DND-41 (cell line): ENCODE data around the gene PRDX2.
"Not testable (repeated sequence)": the region's sequence is repeated elsewhere in the genome, so short reads cannot be mapped to it uniquely, and the experiment has no call there.

Experiments used
- ATAC-seq: fragments of 200-7000 bp; cut with Tn5 transposase; 3 replicates; pipeline ENCODE4 v1.9.1; 2021; ENCODE audit warnings: low read depth; ENCODE audit not compliant: insufficient read depth
- DNase-seq: peaks from one replicate; pipeline ENCODE4 v3.0.0-alpha.2; 2020
- H2AFZ ChIP-seq: 2 replicates; pipeline ENCODE4 v1.6.0; 2012; ENCODE audit warnings: low read depth, low read length
- H3K27ac ChIP-seq: 2 replicates; pipeline ENCODE4 v1.5.1; 2012; ENCODE audit warnings: low read length, inconsistent platforms
- H3K27me3 ChIP-seq: fragments of 200-600 bp; sonication (generic); 2 replicates; pipeline ENCODE4 v1.6.0; 2012; ENCODE audit warnings: low read length, mild to moderate bottlenecking, inconsistent platforms; ENCODE audit not compliant: insufficient read depth, poor library complexity
- H3K36me3 ChIP-seq: 2 replicates; pipeline ENCODE4 v1.5.1; 2012; ENCODE audit warnings: low read length, inconsistent platforms; ENCODE audit not compliant: insufficient read depth
- H3K4me1 ChIP-seq: 2 replicates; pipeline ENCODE4 v1.5.1; 2012; ENCODE audit warnings: mild to moderate bottlenecking, low read length; ENCODE audit not compliant: insufficient read depth
- H3K4me2 ChIP-seq: 2 replicates; pipeline ENCODE4 v1.6.0; 2012; ENCODE audit warnings: mild to moderate bottlenecking, moderate library complexity, low read length, inconsistent platforms; ENCODE audit not compliant: insufficient read depth
- H3K4me3 ChIP-seq, 2 experiments: fragments of 200-600 bp in 1 of 2; shearing (Covaris generic) in 1 of 2; 2 replicates each; pipeline ENCODE4 v1.5.1; 2012 to 2016; ENCODE audit warnings: inconsistent platforms in 2 of 2, low read length in 2 of 2, mild to moderate bottlenecking in 2 of 2, low read depth in 1 of 2, moderate library complexity in 1 of 2
- H3K79me2 ChIP-seq: 2 replicates; pipeline ENCODE4 v1.6.0; 2012; ENCODE audit warnings: low read length, inconsistent platforms; ENCODE audit not compliant: insufficient read depth
- H3K9ac ChIP-seq: 2 replicates; pipeline ENCODE4 v1.6.0; 2012; ENCODE audit warnings: low read depth, mild to moderate bottlenecking, inconsistent platforms, low read length, moderate library complexity
- H3K9me3 ChIP-seq: 2 replicates; pipeline ENCODE4 v1.5.1; 2012; ENCODE audit warnings: low read length, moderate library complexity, mild to moderate bottlenecking, inconsistent platforms; ENCODE audit not compliant: insufficient read depth, severe bottlenecking
- H4K20me1 ChIP-seq: 2 replicates; pipeline ENCODE4 v1.6.0; 2012; ENCODE audit warnings: low read length; ENCODE audit not compliant: insufficient read depth
- CTCF ChIP-seq: IDR thresholded peaks from 2 replicates; pipeline ENCODE4 v1.5.1; 2012; ENCODE audit warnings: borderline replicate concordance, low read length, moderate library complexity, mild to moderate bottlenecking; ENCODE audit not compliant: poor library complexity, severe bottlenecking; ENCODE audit errors: extremely low read depth
- EZH2 ChIP-seq: IDR thresholded peaks from 3 replicates; pipeline ENCODE4 v1.6.1; 2012; ENCODE audit warnings: borderline replicate concordance, low read depth, mild to moderate bottlenecking, moderate library complexity, low read length, inconsistent platforms; ENCODE audit not compliant: severe bottlenecking

PRDX2 gene

GRCh38 chr19:12801466-12802266 is at the start of gene PRDX2, which contains the start of gene THSD8:
TSS of gene PRDX2 (minus strand) at chr19:12801800. CDS start at chr19:12801261, 539 bp downstream.
TSS of gene THSD8 (plus strand) at chr19:12802069. CDS start at chr19:12802072, 3 bp downstream.
- Histone ChIP-seq H3K4me2 (no peak within 1 kb of the TSS), H3K9ac (no peak within 1 kb of the TSS), H2AFZ (no peak within 1 kb of the TSS), H3K9me3 (no peaks in the 10 kb centered on the region), H3K36me3 (no peaks in the 10 kb centered on the region; the same call in 1 of the 2 replicates), H3K27ac (no peak within 1 kb of the TSS), H3K79me2 (peaks cover 3% of the 10 kb centered on the region), H3K27me3 (no peaks in the 10 kb centered on the region), H3K4me1 (peaks cover 9% of the 10 kb centered on the region), H3K4me3 (no peak within 1 kb of the TSS), H4K20me1 (no peaks in the 10 kb centered on the region)
- ATAC-seq (peak; percentile 54), DNase-seq (peak; percentile 73)
- no peak for TF ChIP-seq CTCF
- TF ChIP-seq EZH2: no peak

DNA sequence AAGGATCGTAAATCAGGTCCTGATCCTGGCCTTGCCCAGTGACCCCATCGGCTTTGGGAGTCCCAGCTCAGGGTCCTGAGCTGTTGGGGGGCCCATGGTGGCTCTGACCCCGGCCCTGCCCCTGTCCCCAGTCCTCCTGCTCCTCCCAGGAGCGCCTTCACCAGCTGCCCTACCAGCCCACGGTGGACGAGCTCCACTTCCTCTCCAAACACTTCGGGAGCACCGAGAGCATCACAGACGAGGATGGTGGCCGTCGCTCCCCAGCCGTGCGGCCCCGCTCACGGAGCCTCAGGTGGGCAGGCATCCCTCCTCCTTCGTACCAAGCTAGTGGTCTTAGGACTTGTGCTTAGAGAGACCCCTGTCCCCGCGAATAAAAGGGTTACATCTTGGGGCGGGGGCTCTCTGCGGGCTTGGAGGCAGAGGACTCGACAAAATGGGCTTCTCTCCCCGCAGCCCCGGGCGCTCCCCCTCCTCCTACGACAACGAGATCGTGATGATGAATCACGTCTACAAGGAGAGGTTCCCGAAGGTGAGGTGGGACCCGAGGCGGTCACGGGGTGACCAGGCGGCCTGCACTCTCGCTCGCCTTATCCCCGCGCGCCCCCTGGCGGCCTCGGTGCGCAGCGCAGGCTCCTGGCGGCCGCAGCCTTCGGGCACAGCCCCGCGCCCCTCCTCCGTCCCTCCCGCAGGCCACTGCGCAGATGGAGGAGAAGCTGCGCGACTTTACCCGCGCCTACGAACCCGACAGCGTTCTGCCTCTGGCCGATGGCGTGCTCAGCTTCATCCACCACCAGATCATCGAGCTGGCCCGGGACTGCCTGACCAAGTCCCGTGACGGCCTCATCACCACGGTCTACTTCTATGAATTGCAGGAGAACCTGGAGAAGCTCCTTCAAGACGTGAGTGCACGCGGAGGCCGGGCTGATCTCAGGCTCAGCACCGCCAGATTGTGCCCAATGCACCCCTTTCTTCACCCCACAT is 45.8 kb upstream of the PRDX2 start:
- no peak overlapping the region for H3K4me3 ChIP-seq
- H3K27ac ChIP-seq: no peak overlapping the region
- DNase-seq: peak; percentile 70
- peaks cover 30% of the 10 kb centered on the region for H3K36me3 ChIP-seq
- peak; percentile 93 for ATAC-seq
- H3K9me3 ChIP-seq: no peaks in the 10 kb centered on the region
- H2AFZ ChIP-seq: no peak overlapping the region; the same call in none of the 2 replicates
- peaks cover 8% of the 10 kb centered on the region; the same call in 1 of the 2 replicates for H3K79me2 ChIP-seq
- peaks cover 8% of the 10 kb centered on the region for H3K4me1 ChIP-seq
- H4K20me1 ChIP-seq: peaks cover 12% of the 10 kb centered on the region
- TF ChIP-seq EZH2 (no peak), CTCF (peak; percentile 95)
- H3K9ac ChIP-seq: no peak overlapping the region
- H3K27me3 ChIP-seq: no peaks in the 10 kb centered on the region
- peak overlapping the region; percentile 45; the same call in 1 of the 2 replicates for H3K4me2 ChIP-seq

- not testable (repeated sequence) for H2AFZ ChIP-seq, H3K27me3 ChIP-seq, DNase-seq, H3K4me2 ChIP-seq, H3K4me1 ChIP-seq, H3K9ac ChIP-seq, H3K9me3 ChIP-seq, H3K27ac ChIP-seq, H3K4me3 ChIP-seq, ATAC-seq
- Histone ChIP-seq H3K36me3 (peaks cover 22% of the 10 kb centered on the region), H4K20me1 (peaks cover 16% of the 10 kb centered on the region), H3K79me2 (peaks cover 13% of the 10 kb centered on the region)
Observed at GRCh38 chr19:12846613-12847012, 45.0 kb upstream of the PRDX2 start.
